Kidney epithelial cell (primary cell): ENCODE results near the gene INPP5A. TPM values are rescaled to one million over a fixed set of nuclear protein-coding genes. Genes with fewer than 3 reads are reported as not detected.

Source experiments
- DNase-seq: peaks from one replicate; pipeline ENCODE4 v3.0.0-alpha.2; 2010; ENCODE audit warnings: low read depth
- H3K27me3 ChIP-seq: 2 replicates; pipeline ENCODE4 v1.6.0; 2011; ENCODE audit warnings: low read length; ENCODE audit not compliant: control insufficient read depth, insufficient read depth
- H3K36me3 ChIP-seq: 2 replicates; pipeline ENCODE4 v1.5.1; 2011; ENCODE audit warnings: low read length; ENCODE audit not compliant: control insufficient read depth, insufficient read depth
- H3K4me3 ChIP-seq: 2 replicates; pipeline ENCODE4 v1.5.1; 2011; ENCODE audit warnings: low read depth, mild to moderate bottlenecking, control low read depth, low read length
- CTCF ChIP-seq: IDR thresholded peaks from 2 replicates; pipeline ENCODE4 v1.5.1; 2011; ENCODE audit warnings: mild to moderate bottlenecking, moderate library complexity, low read length, control low read depth, inconsistent platforms; ENCODE audit not compliant: insufficient read depth, poor library complexity, severe bottlenecking
- total RNA-seq: library from RNA; depleted of rRNA; stranded (reverse); fragments of >200 nt; gene quantifications from 2 replicates; pipeline ENCODE4 v1.2.3, GENCODE V29; 2015

The INPP5A gene
- total RNA-seq, 1 donor from 2014 or later: 45.1 TPM

DNA sequence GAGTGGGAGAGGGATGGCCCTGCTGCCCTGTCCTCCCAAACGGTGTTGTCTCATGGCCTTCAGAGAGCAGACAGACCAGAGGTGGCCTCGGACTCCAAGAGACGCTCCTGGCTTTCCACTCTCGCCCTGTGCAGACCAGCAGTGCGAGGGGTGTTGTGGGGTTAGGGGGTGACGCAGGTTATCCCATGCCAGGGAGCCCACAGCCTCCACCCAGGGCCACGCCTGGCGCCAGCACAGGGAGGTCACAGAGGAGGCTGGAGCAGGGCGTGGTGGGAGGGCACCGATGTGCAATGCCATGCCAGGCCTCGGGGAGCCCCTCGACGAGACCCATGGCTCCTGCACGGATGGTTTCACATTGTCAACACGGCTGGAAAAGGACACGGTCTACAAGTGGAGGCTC is 52.1 kb downstream of the INPP5A start:
- Histone ChIP-seq H3K27me3 (no peaks in the 10 kb centered on the region), H3K4me3 (no peak overlapping the region), H3K36me3 (no peaks in the 10 kb centered on the region)
- no peak for DNase-seq
- TF ChIP-seq CTCF: no peak

DNA sequence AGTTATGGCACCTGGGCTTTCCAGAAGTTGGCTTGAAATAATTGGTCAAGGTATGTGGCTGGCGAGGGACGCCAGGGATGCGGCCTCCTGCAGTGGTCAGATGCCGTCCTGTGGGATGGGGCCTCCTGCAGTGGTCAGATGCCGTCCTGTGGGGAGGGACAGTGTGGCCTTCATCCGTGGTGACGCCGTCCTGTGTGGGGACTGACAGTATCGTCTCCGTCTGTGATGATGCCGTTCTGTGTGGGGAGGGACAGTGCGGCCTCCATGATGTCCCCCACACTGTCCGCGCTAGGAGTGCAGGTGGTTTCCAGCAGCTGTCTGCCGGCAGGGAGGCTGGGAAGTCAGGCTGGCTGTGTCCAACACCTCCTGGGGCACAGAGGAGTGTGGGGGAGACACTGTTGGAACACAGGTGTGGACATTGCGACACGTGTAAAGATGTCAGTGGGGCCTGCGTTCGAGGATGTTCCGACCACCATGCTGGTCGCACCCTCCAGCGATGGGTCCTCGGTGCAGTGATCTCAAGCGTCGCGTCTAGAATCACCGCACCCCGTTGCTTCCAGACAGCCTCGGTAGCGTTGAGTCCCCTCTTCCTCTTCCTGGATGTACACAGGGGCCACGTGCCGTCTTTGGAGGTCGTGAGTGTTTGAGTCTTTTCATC is 52.6 kb downstream of the INPP5A start:
- no peak for TF ChIP-seq CTCF
- Histone ChIP-seq H3K27me3 (no peaks in the 10 kb centered on the region), H3K4me3 (no peak overlapping the region), H3K36me3 (no peaks in the 10 kb centered on the region)
- no peak for DNase-seq

- no peaks in the 10 kb centered on the region for H3K36me3 ChIP-seq
- TF ChIP-seq CTCF: no peak
- no peak for DNase-seq
- H3K27me3 ChIP-seq: no peaks in the 10 kb centered on the region
- H3K4me3 ChIP-seq: no peak overlapping the region
Measured at GRCh38 chr10:132590752-132591121, 53.1 kb downstream of the INPP5A start.

GRCh38 chr10:132591166-132591971 is 53.8 kb downstream of the INPP5A start:
- Histone ChIP-seq H3K27me3 (no peaks in the 10 kb centered on the region), H3K4me3 (no peak overlapping the region), H3K36me3 (no peaks in the 10 kb centered on the region)
- TF ChIP-seq CTCF: peak; percentile 15
- DNase-seq: no peak

- no peaks in the 10 kb centered on the region for H3K36me3 ChIP-seq
- no peak for DNase-seq
- no peak overlapping the region for H3K4me3 ChIP-seq
- no peak for TF ChIP-seq CTCF
- no peaks in the 10 kb centered on the region for H3K27me3 ChIP-seq
Measured at GRCh38 chr10:132592790-132593383, 55.3 kb downstream of the INPP5A start.

GRCh38 chr10:132593389-132593788 is 55.8 kb downstream of the INPP5A start:
- Histone ChIP-seq H3K36me3 (no peaks in the 10 kb centered on the region), H3K27me3 (no peaks in the 10 kb centered on the region), H3K4me3 (no peak overlapping the region)
- no peak for DNase-seq
- no peak for TF ChIP-seq CTCF
